HG03097 (cell line): ENCODE measurements around the gene AHNAK.

ENCODE experiments used
- ATAC-seq: cut with Tn5 transposase; IDR thresholded peaks from one replicate; pipeline ENCODE4 v1.9.1; 2021; ENCODE audit not compliant: unreplicated experiment, low FRiP score

AHNAK gene

GRCh38 chr11:62439785-62440602 is 106.6 kb downstream of the AHNAK start:
- ATAC-seq, result no peak

GRCh38 chr11:62438641-62439040 is 108.0 kb downstream of the AHNAK start:
- ATAC-seq, result no peak

GRCh38 chr11:62437616-62438015 is 109.0 kb downstream of the AHNAK start:
- ATAC-seq, result no peak

GRCh38 chr11:62435846-62436660 is 110.6 kb downstream of the AHNAK start:
- no peak for ATAC-seq

- no peak for ATAC-seq
These were observed 112.7 kb downstream of the AHNAK start for GRCh38 chr11:62433904-62434276.

GRCh38 chr11:62433141-62433903 is 113.3 kb downstream of the AHNAK start:
- no peak for ATAC-seq

GRCh38 chr11:62432695-62433094 is 113.9 kb downstream of the AHNAK start:
- no peak for ATAC-seq

- ATAC-seq, result no peak
These were observed 115.3 kb downstream of the AHNAK start for GRCh38 chr11:62431171-62431901.

GRCh38 chr11:62430425-62430824 is 116.2 kb downstream of the AHNAK start:
- no peak for ATAC-seq

GRCh38 chr11:62428871-62429560 is 117.6 kb downstream of the AHNAK start:
- no peak for ATAC-seq

GRCh38 chr11:62427630-62428233 is 118.9 kb downstream of the AHNAK start:
- ATAC-seq, result no peak

GRCh38 chr11:62423012-62423411 is 123.6 kb downstream of the AHNAK start:
- ATAC-seq, result no peak

GRCh38 chr11:62421996-62422395 is 124.6 kb downstream of the AHNAK start:
- no peak for ATAC-seq

- ATAC-seq, result no peak
These were observed 125.7 kb downstream of the AHNAK start for GRCh38 chr11:62420882-62421281.

GRCh38 chr11:62419943-62420342 is 126.7 kb downstream of the AHNAK start:
- ATAC-seq, result no peak

GRCh38 chr11:62419314-62419929 is 127.2 kb downstream of the AHNAK start:
- ATAC-seq, result no peak

- ATAC-seq, result no peak
These were observed 127.9 kb downstream of the AHNAK start, which contains the start of gene SCGB1A1 for GRCh38 chr11:62418733-62419132. Gene SCGB1A1, plus strand, starts transcription at chr11:62419033. Its CDS starts 63 bp downstream, at chr11:62419096.

- no peak for ATAC-seq
These were observed 128.5 kb downstream of the AHNAK start for GRCh38 chr11:62418136-62418535.

- ATAC-seq, result no peak
These were observed 130.0 kb downstream of the AHNAK start for GRCh38 chr11:62416596-62416995.
